HG02642 (cell line): ENCODE measurements around the gene MOB2.

Experiments
- ATAC-seq: cut with Tn5 transposase; IDR thresholded peaks from one replicate; pipeline ENCODE4 v1.9.1; 2021; ENCODE audit warnings: mild to moderate bottlenecking; ENCODE audit not compliant: unreplicated experiment, poor library complexity

MOB2 gene

GRCh38 chr11:1476940-1477736, 9.4 kb downstream of the MOB2 start:
- no peak for ATAC-seq

GRCh38 chr11:1475841-1476240, 10.7 kb downstream of the MOB2 start:
- no peak for ATAC-seq

GRCh38 chr11:1473786-1474185, 12.8 kb downstream of the MOB2 start:
- no peak for ATAC-seq

- ATAC-seq: no peak
Measured at GRCh38 chr11:1473011-1473628, 13.5 kb downstream of the MOB2 start.

DNA sequence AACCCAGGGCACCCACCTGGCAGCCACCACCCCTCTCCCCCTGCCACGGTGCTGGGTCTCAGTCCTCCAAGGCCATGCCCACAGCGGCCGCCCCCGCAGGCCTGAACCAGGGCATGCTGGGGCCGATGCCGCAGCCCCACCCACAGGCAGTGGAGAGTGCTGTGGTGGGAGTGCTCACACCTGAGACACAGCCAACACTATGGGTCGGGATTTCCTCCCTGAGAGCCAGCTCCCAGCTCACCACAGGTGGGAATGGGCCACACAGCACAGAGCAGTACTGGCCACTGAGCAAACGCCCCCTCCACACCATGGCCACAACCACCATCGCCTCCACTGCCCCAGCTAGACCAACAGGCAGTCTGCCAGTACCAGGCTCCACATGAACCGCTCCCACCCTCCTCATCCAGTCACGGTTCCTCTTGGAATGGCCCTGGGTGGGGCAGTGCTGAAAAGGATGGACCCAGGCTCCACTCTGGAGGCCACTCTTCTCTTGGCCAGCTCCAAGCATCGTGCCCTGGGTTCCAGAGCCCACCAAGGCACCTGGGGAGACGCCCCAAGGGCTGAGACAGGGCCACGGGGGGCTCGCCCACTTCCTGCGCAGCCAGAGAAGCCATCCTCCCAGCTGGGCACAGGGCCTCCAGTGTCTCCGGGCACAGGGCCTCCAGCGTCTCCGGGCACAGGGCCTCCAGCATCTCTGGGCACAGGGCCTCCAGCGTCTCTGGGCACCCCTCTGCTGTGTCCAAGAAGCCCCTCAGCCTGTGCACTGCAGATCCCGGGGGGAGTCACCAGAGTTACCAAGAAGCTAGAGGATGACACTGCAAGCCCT, 14.2 kb downstream of the MOB2 start:
- ATAC-seq: no peak

DNA sequence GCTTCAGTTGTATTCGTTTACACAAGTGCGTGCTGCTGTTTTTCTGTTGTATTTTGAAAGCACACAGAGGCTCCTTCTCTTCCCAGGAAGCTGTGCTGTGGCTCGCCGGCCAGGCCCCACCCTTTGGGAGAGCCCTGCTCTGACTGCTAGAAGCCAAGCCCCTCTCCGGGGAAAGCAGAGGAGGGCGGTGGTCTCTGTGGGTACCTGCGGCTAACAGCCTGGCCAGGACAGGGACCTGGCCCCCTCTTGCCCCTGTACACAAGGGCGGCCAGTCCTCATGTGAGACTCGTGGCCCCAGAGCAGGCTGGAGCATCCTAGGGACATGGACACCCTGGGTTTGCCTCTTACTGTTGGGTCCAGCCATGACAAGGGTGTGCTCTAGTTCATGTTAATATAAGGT, 14.8 kb downstream of the MOB2 start:
- ATAC-seq: no peak

- no peak for ATAC-seq
Measured at GRCh38 chr11:1470681-1471611, 15.6 kb downstream of the MOB2 start.

GRCh38 chr11:1469911-1470680, 16.5 kb downstream of the MOB2 start:
- no peak for ATAC-seq

GRCh38 chr11:1469287-1469910, 17.2 kb downstream of the MOB2 start:
- ATAC-seq: no peak

DNA sequence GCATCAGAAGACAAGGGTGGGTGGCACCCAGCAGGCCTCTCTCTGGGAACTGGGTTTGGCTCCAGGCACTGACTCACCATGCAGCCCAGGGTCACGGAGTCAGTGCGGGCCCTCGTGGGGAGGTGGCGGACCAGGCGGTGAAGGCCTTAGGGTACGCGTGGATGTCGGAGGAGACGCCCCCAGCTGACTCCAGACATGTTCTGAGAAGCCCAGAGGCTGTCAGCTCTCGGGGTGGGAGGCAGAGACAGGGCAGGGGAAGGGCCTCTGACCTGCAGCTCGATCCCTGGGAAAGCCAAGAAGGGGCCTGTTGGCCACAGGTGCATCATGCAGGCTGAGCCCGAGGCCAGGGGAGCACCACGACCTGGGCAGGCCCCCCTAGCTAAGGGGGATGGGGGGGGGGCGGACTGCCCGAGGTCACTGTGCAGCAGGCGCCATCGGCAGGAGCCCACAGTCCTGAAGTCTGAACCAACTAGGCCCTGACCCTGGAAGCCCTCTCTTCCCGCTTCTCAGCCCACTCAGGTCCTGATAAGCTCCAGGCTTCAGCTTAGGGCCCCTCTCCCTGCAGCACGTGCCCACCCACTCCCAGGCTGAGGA, 18.0 kb downstream of the MOB2 start:
- no peak for ATAC-seq

GRCh38 chr11:1468002-1468401, 18.6 kb downstream of the MOB2 start:
- ATAC-seq: no peak

- no peak for ATAC-seq
Measured at GRCh38 chr11:1467270-1467669, 19.3 kb downstream of the MOB2 start.

DNA sequence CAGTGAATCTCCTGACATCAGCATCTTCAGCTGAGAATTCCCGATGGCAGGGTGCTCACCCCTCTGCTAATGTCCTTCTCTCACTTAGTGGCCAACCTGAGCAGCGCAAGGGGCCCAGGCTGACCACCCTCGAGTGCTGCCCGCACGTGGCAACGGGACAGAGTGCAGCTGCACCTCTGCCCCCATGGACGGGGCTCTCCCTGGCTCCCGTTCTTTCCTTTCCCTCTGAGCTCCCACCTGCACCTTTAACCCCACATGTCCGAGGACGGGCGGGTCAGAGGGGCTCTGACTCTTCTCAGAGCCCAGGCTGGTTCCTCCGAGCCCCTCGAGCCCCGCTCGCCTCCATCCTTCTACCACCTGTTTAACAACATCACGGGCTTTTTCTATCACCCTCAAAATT, 19.8 kb downstream of the MOB2 start:
- ATAC-seq: no peak

DNA sequence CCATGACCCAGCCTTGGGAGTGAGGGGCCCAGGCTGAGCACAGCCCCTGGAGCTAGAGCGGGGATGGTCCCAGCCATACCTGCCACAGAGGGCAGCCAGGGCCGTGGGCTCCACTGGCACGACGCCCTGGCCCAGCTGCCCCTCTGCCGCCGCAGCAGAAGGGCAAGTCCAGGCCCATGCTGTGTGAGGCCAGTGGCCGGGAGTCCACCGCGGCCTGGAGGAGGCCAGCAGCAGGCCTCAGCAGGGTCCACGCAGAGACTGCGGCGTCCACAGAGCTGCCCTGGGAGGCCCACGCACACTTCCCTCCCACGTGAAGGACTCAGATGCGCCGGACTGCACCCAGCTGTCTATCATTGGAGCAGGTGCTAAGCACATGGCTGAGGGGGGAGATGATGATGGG, 23.5 kb downstream of the MOB2 start:
- ATAC-seq: no peak

DNA sequence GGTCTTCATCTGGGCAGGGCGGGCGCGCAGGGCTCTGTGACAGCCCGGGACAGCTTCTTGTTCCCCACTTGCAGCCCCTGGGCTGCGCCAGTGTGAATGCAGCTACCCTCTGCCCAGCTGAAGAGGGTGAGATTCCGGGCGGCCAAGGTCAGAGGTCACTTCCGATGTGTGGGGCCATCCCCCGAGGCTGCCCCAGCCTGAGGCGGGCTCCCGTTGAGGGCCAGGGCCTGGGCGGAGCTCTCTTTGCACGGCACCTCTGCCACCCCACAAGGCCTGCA, 23.9 kb downstream of the MOB2 start:
- no peak for ATAC-seq

GRCh38 chr11:1461826-1462697, 24.5 kb downstream of the MOB2 start:
- no peak for ATAC-seq

DNA sequence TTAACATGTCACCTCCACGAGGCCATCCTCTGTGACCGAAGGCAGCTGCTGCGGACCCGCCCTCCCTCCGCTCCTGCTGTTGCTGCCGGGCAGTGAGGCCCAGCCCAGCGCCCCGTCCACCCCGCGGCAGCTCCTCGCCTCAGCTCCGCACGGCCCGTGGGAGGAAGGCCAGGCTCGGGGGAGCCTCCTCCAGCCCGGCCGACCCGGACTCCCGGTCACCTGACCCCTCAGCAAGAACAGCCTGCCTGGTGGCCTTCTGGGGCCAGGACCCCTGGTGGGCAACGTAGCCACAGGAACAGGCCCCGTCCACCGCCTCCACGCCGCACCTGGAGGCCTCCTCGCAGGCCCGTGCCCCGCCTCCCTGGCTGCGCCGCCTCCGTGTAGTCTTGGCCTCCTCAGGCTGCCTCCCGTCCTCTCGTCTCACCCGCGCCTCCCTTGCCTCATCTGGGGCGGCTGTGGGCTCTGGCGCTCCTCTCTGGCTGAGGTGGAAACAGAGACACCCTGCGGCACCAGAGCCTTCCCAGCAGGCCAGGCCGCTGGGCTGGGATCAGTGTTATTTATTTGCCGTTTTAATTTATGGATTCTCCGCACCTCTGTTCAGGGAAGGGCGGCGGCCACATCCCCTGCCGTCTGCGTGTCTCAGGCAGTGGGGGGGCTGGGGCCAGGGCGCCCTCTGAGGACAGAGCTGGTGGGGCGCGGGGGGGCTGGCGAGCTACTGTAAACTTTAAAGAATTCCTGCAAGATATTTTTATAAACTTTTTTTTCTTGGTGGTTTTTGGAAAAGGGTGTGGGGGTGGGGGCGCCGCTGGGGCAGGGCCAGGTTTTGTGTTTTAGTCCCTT, 25.4 kb downstream of the MOB2 start:
- ATAC-seq: no peak
